ENCODE data around the gene RASA4B.

RASA4B gene

GRCh38 chr7:102454468-102454867 is 63.1 kb downstream of the RASA4B start:
- DNase-seq (ENCODE audit: low read depth) = no peak

- DNase-seq (ENCODE audit: low read depth) = no peak
These were observed 64.3 kb downstream of the RASA4B start for GRCh38 chr7:102453319-102453718.

- DNase-seq (ENCODE audit: low read depth) = no peak
These were observed 65.1 kb downstream of the RASA4B start for GRCh38 chr7:102452451-102452850.

GRCh38 chr7:102451371-102452054 is 66.1 kb downstream of the RASA4B start:
- no peak for DNase-seq (ENCODE audit: low read depth)

- no peak for DNase-seq (ENCODE audit: low read depth)
These were observed 67.3 kb downstream of the RASA4B start for GRCh38 chr7:102450242-102450641.

GRCh38 chr7:102449136-102449535 is 68.4 kb downstream of the RASA4B start:
- DNase-seq (ENCODE audit: low read depth) = no peak

- DNase-seq (ENCODE audit: low read depth) = no peak
These were observed 70.3 kb downstream of the RASA4B start for GRCh38 chr7:102447311-102447710.

- no peak for DNase-seq (ENCODE audit: low read depth)
These were observed 71.0 kb downstream of the RASA4B start for GRCh38 chr7:102446387-102447156.

GRCh38 chr7:102445674-102446071 is 71.9 kb downstream of the RASA4B start:
- DNase-seq (ENCODE audit: low read depth) = no peak

GRCh38 chr7:102444961-102445673 is 72.5 kb downstream of the RASA4B start:
- DNase-seq (ENCODE audit: low read depth) = no peak

GRCh38 chr7:102439963-102440795 is 77.4 kb downstream of the RASA4B start:
- peak; percentile 44 for DNase-seq (ENCODE audit: low read depth)

GRCh38 chr7:102436118-102436517 is 81.5 kb downstream of the RASA4B start:
- no peak for DNase-seq (ENCODE audit: low read depth)

- DNase-seq (ENCODE audit: low read depth) = no peak
These were observed 83.5 kb downstream of the RASA4B start for GRCh38 chr7:102434039-102434486.

GRCh38 chr7:102433219-102434038 is 84.1 kb downstream of the RASA4B start, which contains the start of gene ORAI2:
Gene ORAI2, plus strand, starts transcription at chr7:102433575. Its CDS starts 5,382 bp downstream, at chr7:102438957.
- no peak for DNase-seq (ENCODE audit: low read depth)

Data from non-pigmented ciliary epithelial cell (primary cell).